HepG2 (cell line): Measurements from ENCODE around the gene KIAA0232. TPM values are rescaled to one million over a fixed set of nuclear protein-coding genes. Genes with fewer than 3 reads are reported as not detected.

Source experiments
- IRX3 ChIP-seq: sonication (generic); formaldehyde crosslinking; IDR thresholded peaks from 2 replicates; pipeline ENCODE4 v1.8.1; 2023; ENCODE audit warnings: mild to moderate bottlenecking, low read depth, missing genetic modification reagents, borderline replicate concordance
- KAT8 ChIP-seq: IDR thresholded peaks from 2 replicates; pipeline ENCODE4 v1.6.1; 2016; ENCODE audit warnings: missing genetic modification reagents, missing compliant biosample characterization
- KLF11 ChIP-seq: IDR thresholded peaks from 2 replicates; pipeline ENCODE4 v1.6.1; 2016; ENCODE audit warnings: missing compliant biosample characterization
- KLF6 ChIP-seq: IDR thresholded peaks from 2 replicates; pipeline ENCODE4 v1.8.0; 2016; ENCODE audit warnings: missing biosample characterization, missing genetic modification reagents
- LBX2 ChIP-seq: sonication (generic); formaldehyde crosslinking; IDR thresholded peaks from 2 replicates; pipeline ENCODE4 v1.5.0; 2020; ENCODE audit warnings: missing genetic modification reagents, mild to moderate bottlenecking, borderline replicate concordance
- NFIB ChIP-seq: sonication (generic); formaldehyde crosslinking; IDR thresholded peaks from 2 replicates; pipeline ENCODE4 v1.9.0; 2021; ENCODE audit warnings: missing genetic modification reagents, mild to moderate bottlenecking, borderline replicate concordance
- NONO ChIP-seq, 2 experiments: fragments of 450-650 bp in 1 of 2; sonication (generic) in 1 of 2; formaldehyde crosslinking in 1 of 2; IDR thresholded peaks in 1 of 2; conservative IDR thresholded peaks in 1 of 2; 2 replicates each; pipeline versions ENCODE4 v1.6.1 to v1.8.0; 2017 to 2022; ENCODE audit warnings: mild to moderate bottlenecking in 1 of 2, missing genetic modification reagents in 1 of 2, moderate library complexity in 1 of 2
- PRMT3 ChIP-seq: sonication (generic); formaldehyde crosslinking; IDR thresholded peaks from 2 replicates; pipeline ENCODE4 v1.8.1; 2022; ENCODE audit warnings: low read depth, mild to moderate bottlenecking, moderate library complexity, missing genetic modification reagents, borderline replicate concordance
- SMC3 ChIP-seq: IDR thresholded peaks from 2 replicates; pipeline ENCODE4 v1.6.1; 2011; ENCODE audit warnings: low read length, improper control_type of control experiment
- SRSF4 ChIP-seq: fragments of 200-400 bp; formaldehyde crosslinking; IDR thresholded peaks from one replicate; pipeline ENCODE4 v1.6.1; 2018; ENCODE audit warnings: mild to moderate bottlenecking, low read depth, low read length, moderate library complexity; ENCODE audit not compliant: poor library complexity, severe bottlenecking
- TBL1XR1 ChIP-seq: fragments of 150-350 bp; IDR thresholded peaks from 2 replicates; pipeline ENCODE4 v1.6.1; 2014; ENCODE audit warnings: borderline replicate concordance, low read length; ENCODE audit not compliant: partially characterized antibody
- TERF1 ChIP-seq: sonication (generic); formaldehyde crosslinking; IDR thresholded peaks from 2 replicates; pipeline ENCODE4 v1.8.0; 2022; ENCODE audit warnings: mild to moderate bottlenecking, missing genetic modification reagents, moderate library complexity
- ZBTB1 ChIP-seq: sonication (generic); formaldehyde crosslinking; IDR thresholded peaks from 2 replicates; pipeline ENCODE4 v1.4.0; 2020; ENCODE audit warnings: missing genetic modification reagents, borderline replicate concordance
- ZFP36L1 ChIP-seq: sonication (generic); formaldehyde crosslinking; IDR thresholded peaks from 2 replicates; pipeline ENCODE4 v1.8.0; 2022; ENCODE audit warnings: mild to moderate bottlenecking, missing genetic modification reagents, moderate library complexity
- ZNF30 ChIP-seq: sonication (generic); formaldehyde crosslinking; IDR thresholded peaks from 2 replicates; pipeline ENCODE4 v1.5.0; 2020; ENCODE audit warnings: mild to moderate bottlenecking, missing genetic modification reagents
- ZNF431 ChIP-seq: sonication (generic); formaldehyde crosslinking; IDR thresholded peaks from 2 replicates; pipeline ENCODE4 v1.9.0; 2022; ENCODE audit warnings: missing genetic modification reagents, low read depth, mild to moderate bottlenecking, borderline replicate concordance
- ZNF432 ChIP-seq: sonication (generic); formaldehyde crosslinking; IDR thresholded peaks from 2 replicates; pipeline ENCODE4 v1.5.0; 2020; ENCODE audit warnings: missing genetic modification reagents, mild to moderate bottlenecking, borderline replicate concordance
- ZNF777 ChIP-seq: sonication (generic); formaldehyde crosslinking; IDR thresholded peaks from 2 replicates; pipeline ENCODE4 v1.4.0; 2020; ENCODE audit warnings: missing genetic modification reagents
- polyA plus RNA-seq, 8 experiments: library from polyadenylated mRNA; depleted of rRNA in 3 of 8; stranded (reverse) in 7 of 8; unstranded in 1 of 8; fragments of >200 nt; fragmentation: Illumina TruSeq in 4 of 8; extraction: Trizol in 4 of 8; gene quantifications; 2 replicates each; pipeline versions ENCODE4 v1.2.1 to v1.2.3, GENCODE V29; 2011 to 2016; ENCODE audit warnings: low read depth in 4 of 8, missing spikeins in 1 of 8, mixed read lengths in 1 of 8; ENCODE audit not compliant: insufficient read depth in 1 of 8
- total RNA-seq, 5 experiments: library from RNA; depleted of rRNA; stranded (reverse); fragments of >200 nt; fragmentation: Illumina TruSeq; extraction: Trizol; gene quantifications; 2 replicates each; pipeline ENCODE4 v1.2.3, GENCODE V29; 2016; ENCODE audit warnings: low read depth in 1 of 5
- TF ChIP-seq, protein P1 (sequence below): sonication (generic); formaldehyde crosslinking; IDR thresholded peaks from 2 replicates; pipeline ENCODE4 v1.4.0; 2020; ENCODE audit warnings: missing genetic modification reagents
- TF ChIP-seq, protein P2 (sequence below): sonication (generic); formaldehyde crosslinking; IDR thresholded peaks from 2 replicates; pipeline ENCODE4 v1.9.0; 2022; ENCODE audit warnings: low read depth, missing genetic modification reagents

The KIAA0232 gene
- total and polyA plus RNA-seq, 2 of the 13 experiments (the other 11 are each of a cell fraction or from before 2014, with no cell fraction given): 7.8 to 17.1 TPM

- TF ChIP-seq ZNF777 (CRISPR knock-in tag) (peak; percentile 50; the same call in 1 of the 2 replicates), PRMT3 (no peak), NFIB (CRISPR knock-in tag) (no peak), ZNF431 (CRISPR knock-in tag) (peak; percentile 91; the same call in 1 of the 2 replicates), ZFP36L1 (0 out of 2 replicates have a peak, but pooled peaks have one; percentile 76), SMC3 (0 out of 2 replicates have a peak, but pooled peaks have one; percentile 9), KAT8 (peak; percentile 84), ZNF30 (CRISPR knock-in tag) (0 out of 2 replicates have a peak, but pooled peaks have one; percentile 40), IRX3 (CRISPR knock-in tag) (no peak), KLF6 (peak; percentile 78; the same call in 1 of the 2 replicates), LBX2 (CRISPR knock-in tag) (no peak), NONO (IDR thresholded peaks at IDR 0.05) (no peak), NONO (CRISPR knock-in tag; conservative IDR thresholded peaks at IDR 0.05) (peak; percentile 93), ZBTB1 (no peak), SRSF4 (no peak), TBL1XR1 (peak; percentile 66), ZNF432 (no peak), KLF11 (no peak; the same call in 1 of the 2 replicates), TERF1 (CRISPR knock-in tag) (no peak)
- TF ChIP-seq, protein P1, sequence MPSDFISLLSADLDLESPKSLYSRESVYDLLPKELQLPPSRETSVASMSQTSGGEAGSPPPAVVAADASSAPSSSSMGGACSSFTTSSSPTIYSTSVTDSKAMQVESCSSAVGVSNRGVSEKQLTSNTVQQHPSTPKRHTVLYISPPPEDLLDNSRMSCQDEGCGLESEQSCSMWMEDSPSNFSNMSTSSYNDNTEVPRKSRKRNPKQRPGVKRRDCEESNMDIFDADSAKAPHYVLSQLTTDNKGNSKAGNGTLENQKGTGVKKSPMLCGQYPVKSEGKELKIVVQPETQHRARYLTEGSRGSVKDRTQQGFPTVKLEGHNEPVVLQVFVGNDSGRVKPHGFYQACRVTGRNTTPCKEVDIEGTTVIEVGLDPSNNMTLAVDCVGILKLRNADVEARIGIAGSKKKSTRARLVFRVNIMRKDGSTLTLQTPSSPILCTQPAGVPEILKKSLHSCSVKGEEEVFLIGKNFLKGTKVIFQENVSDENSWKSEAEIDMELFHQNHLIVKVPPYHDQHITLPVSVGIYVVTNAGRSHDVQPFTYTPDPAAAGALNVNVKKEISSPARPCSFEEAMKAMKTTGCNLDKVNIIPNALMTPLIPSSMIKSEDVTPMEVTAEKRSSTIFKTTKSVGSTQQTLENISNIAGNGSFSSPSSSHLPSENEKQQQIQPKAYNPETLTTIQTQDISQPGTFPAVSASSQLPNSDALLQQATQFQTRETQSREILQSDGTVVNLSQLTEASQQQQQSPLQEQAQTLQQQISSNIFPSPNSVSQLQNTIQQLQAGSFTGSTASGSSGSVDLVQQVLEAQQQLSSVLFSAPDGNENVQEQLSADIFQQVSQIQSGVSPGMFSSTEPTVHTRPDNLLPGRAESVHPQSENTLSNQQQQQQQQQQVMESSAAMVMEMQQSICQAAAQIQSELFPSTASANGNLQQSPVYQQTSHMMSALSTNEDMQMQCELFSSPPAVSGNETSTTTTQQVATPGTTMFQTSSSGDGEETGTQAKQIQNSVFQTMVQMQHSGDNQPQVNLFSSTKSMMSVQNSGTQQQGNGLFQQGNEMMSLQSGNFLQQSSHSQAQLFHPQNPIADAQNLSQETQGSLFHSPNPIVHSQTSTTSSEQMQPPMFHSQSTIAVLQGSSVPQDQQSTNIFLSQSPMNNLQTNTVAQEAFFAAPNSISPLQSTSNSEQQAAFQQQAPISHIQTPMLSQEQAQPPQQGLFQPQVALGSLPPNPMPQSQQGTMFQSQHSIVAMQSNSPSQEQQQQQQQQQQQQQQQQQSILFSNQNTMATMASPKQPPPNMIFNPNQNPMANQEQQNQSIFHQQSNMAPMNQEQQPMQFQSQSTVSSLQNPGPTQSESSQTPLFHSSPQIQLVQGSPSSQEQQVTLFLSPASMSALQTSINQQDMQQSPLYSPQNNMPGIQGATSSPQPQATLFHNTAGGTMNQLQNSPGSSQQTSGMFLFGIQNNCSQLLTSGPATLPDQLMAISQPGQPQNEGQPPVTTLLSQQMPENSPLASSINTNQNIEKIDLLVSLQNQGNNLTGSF (CRISPR knock-in tag): no peak
- TF ChIP-seq, protein P2, sequence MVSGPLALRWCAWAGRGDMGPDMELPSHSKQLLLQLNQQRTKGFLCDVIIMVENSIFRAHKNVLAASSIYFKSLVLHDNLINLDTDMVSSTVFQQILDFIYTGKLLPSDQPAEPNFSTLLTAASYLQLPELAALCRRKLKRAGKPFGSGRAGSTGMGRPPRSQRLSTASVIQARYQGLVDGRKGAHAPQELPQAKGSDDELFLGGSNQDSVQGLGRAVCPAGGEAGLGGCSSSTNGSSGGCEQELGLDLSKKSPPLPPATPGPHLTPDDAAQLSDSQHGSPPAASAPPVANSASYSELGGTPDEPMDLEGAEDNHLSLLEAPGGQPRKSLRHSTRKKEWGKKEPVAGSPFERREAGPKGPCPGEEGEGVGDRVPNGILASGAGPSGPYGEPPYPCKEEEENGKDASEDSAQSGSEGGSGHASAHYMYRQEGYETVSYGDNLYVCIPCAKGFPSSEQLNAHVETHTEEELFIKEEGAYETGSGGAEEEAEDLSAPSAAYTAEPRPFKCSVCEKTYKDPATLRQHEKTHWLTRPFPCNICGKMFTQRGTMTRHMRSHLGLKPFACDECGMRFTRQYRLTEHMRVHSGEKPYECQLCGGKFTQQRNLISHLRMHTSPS: peak; percentile 78; the same call in 1 of the 2 replicates
Measured at GRCh38 chr4:6893449-6894085, 111.0 kb downstream of the KIAA0232 start (continued).
